ENCODE results near the gene YTHDF1.
"Not testable (repeated sequence)": the region's sequence is repeated elsewhere in the genome, so short reads cannot be mapped to it uniquely, and the experiment has no call there.

YTHDF1 gene

GRCh38 chr20:63223121-63223825, 7.3 kb upstream of the YTHDF1 start:
- no peak overlapping the region for H3K4me3 ChIP-seq (ENCODE audit: low read depth, low read length)
- peak; percentile 78 for TF ChIP-seq CTCF (IDR thresholded peaks at IDR 0.05; ENCODE audit: borderline replicate concordance, insufficient read depth, low read depth, low read length)

GRCh38 chr20:63222541-63222940, 6.6 kb upstream of the YTHDF1 start:
- no peak for TF ChIP-seq CTCF (IDR thresholded peaks at IDR 0.05; ENCODE audit: borderline replicate concordance, insufficient read depth, low read depth, low read length)
- no peak overlapping the region for H3K4me3 ChIP-seq (ENCODE audit: low read depth, low read length)

GRCh38 chr20:63221400-63222053, 5.6 kb upstream of the YTHDF1 start:
- H3K4me3 ChIP-seq (ENCODE audit: low read depth, low read length), result not testable (repeated sequence)

GRCh38 chr20:63220696-63221399, 4.9 kb upstream of the YTHDF1 start:
- no peak for TF ChIP-seq CTCF (IDR thresholded peaks at IDR 0.05; ENCODE audit: borderline replicate concordance, insufficient read depth, low read depth, low read length)
- no peak overlapping the region for H3K4me3 ChIP-seq (ENCODE audit: low read depth, low read length)

GRCh38 chr20:63219866-63220521, 4.1 kb upstream of the YTHDF1 start:
- TF ChIP-seq CTCF (IDR thresholded peaks at IDR 0.05; ENCODE audit: borderline replicate concordance, insufficient read depth, low read depth, low read length), result no peak
- H3K4me3 ChIP-seq (ENCODE audit: low read depth, low read length), result no peak overlapping the region

GRCh38 chr20:63219447-63219821, 3.5 kb upstream of the YTHDF1 start:
- no peak overlapping the region for H3K4me3 ChIP-seq (ENCODE audit: low read depth, low read length)
- no peak for TF ChIP-seq CTCF (IDR thresholded peaks at IDR 0.05; ENCODE audit: borderline replicate concordance, insufficient read depth, low read depth, low read length)

- no peak overlapping the region for H3K4me3 ChIP-seq (ENCODE audit: low read depth, low read length)
- no peak for TF ChIP-seq CTCF (IDR thresholded peaks at IDR 0.05; ENCODE audit: borderline replicate concordance, insufficient read depth, low read depth, low read length)
These were observed 2.9 kb upstream of the YTHDF1 start for GRCh38 chr20:63218701-63219446.
